GM19240 (cell line): ENCODE results near the gene PMIS2.
A peak's percentile ranks its signal among the peaks of the same experiment; 100 is the strongest.
"Not testable (repeated sequence)": the region's sequence is repeated elsewhere in the genome, so short reads cannot be mapped to it uniquely, and the experiment has no call there.

ENCODE experiments used
- DNase-seq: peaks from one replicate; pipeline ENCODE4 v3.0.0; 2011; ENCODE audit warnings: low spot score; ENCODE audit not compliant: insufficient read length

The PMIS2 gene

GRCh38 chr19:35587321-35587720 lies 1.3 kb downstream of the PMIS2 start:
- DNase-seq = no peak

- no peak for DNase-seq
These were observed 4.9 kb downstream of the PMIS2 start for GRCh38 chr19:35590875-35591274.

GRCh38 chr19:35592226-35592625 lies 6.3 kb downstream of the PMIS2 start:
- peak; percentile 30 for DNase-seq

GRCh38 chr19:35595026-35595425 lies 9.1 kb downstream of the PMIS2 start:
- DNase-seq = not testable (repeated sequence)

GRCh38 chr19:35595928-35596327 lies 10.0 kb downstream of the PMIS2 start:
- no peak for DNase-seq

GRCh38 chr19:35596366-35596999 lies 10.5 kb downstream of the PMIS2 start:
- DNase-seq = peak; percentile 47

- no peak for DNase-seq
These were observed 16.0 kb downstream of the PMIS2 start for GRCh38 chr19:35601971-35602370.

GRCh38 chr19:35604436-35604835 lies 18.5 kb downstream of the PMIS2 start:
- not testable (repeated sequence) for DNase-seq

- DNase-seq = not testable (repeated sequence)
These were observed 21.2 kb downstream of the PMIS2 start for GRCh38 chr19:35607170-35607569.

GRCh38 chr19:35607661-35608060 lies 21.7 kb downstream of the PMIS2 start:
- DNase-seq = no peak

- DNase-seq = peak; percentile 51
These were observed 22.3 kb downstream of the PMIS2 start for GRCh38 chr19:35608251-35608650.

- no peak for DNase-seq
These were observed 23.9 kb downstream of the PMIS2 start for GRCh38 chr19:35609851-35610353.

GRCh38 chr19:35612224-35612558 lies 26.2 kb downstream of the PMIS2 start:
- DNase-seq = no peak

- peak; percentile 86 for DNase-seq
These were observed 26.8 kb downstream of the PMIS2 start, which contains the start of gene HAUS5 for GRCh38 chr19:35612559-35613321. TSS of gene HAUS5 (plus strand) at chr19:35612735. CDS start at chr19:35612795, 60 bp downstream.

- no peak for DNase-seq
These were observed 27.6 kb downstream of the PMIS2 start for GRCh38 chr19:35613574-35613973.

- DNase-seq = no peak
These were observed 29.1 kb downstream of the PMIS2 start for GRCh38 chr19:35615036-35615435.

GRCh38 chr19:35618857-35619256 lies 32.9 kb downstream of the PMIS2 start:
- no peak for DNase-seq

GRCh38 chr19:35619290-35619923 lies 33.4 kb downstream of the PMIS2 start:
- DNase-seq = no peak

- DNase-seq = no peak
These were observed 34.0 kb downstream of the PMIS2 start for GRCh38 chr19:35620001-35620400.

- DNase-seq = no peak
These were observed 35.7 kb downstream of the PMIS2 start for GRCh38 chr19:35621708-35622107.

- DNase-seq = no peak
These were observed 36.8 kb downstream of the PMIS2 start for GRCh38 chr19:35622750-35623149.

GRCh38 chr19:35623327-35624010 lies 37.5 kb downstream of the PMIS2 start:
- DNase-seq = no peak
